SU-DHL-6 (cell line): ENCODE measurements around the gene CNN2.
A peak's percentile ranks its signal among the peaks of the same experiment; 100 is the strongest.

Experiments
- H2AFZ ChIP-seq: fragments of 200-600 bp; sonication (generic); 2 replicates; pipeline ENCODE4 v1.6.1; 2014; ENCODE audit warnings: low read depth, mild to moderate bottlenecking, moderate library complexity, mixed read lengths, antibody characterized with exemption, low read length; ENCODE audit not compliant: severe bottlenecking
- H3F3A ChIP-seq: fragments of 200-600 bp; shearing (Covaris generic); 2 replicates; pipeline ENCODE4 v1.6.0; 2016; ENCODE audit warnings: antibody characterized with exemption, mild to moderate bottlenecking; ENCODE audit not compliant: insufficient read depth
- H3K27ac ChIP-seq: fragments of 200-600 bp; sonication (generic); 2 replicates; pipeline ENCODE4 v1.5.1; 2016; ENCODE audit warnings: low read depth, mild to moderate bottlenecking, low read length, moderate library complexity, mixed read lengths
- H3K27me3 ChIP-seq: fragments of 200-600 bp; sonication (generic), shearing (Covaris generic); 2 replicates; pipeline ENCODE4 v1.6.0; 2014; ENCODE audit warnings: mild to moderate bottlenecking, low read length
- H3K36me3 ChIP-seq: fragments of 200-600 bp; sonication (generic); 2 replicates; pipeline ENCODE4 v1.6.1; 2014; ENCODE audit warnings: mild to moderate bottlenecking, low read length, mixed read lengths
- H3K4me2 ChIP-seq: fragments of 300-600, 200-600 bp; shearing (Covaris generic), sonication (generic); 2 replicates; pipeline ENCODE4 v1.6.0; 2014; ENCODE audit warnings: low read length, low read depth, mild to moderate bottlenecking; ENCODE audit not compliant: poor library complexity, severe bottlenecking
- H3K4me3 ChIP-seq: fragments of 200-600 bp; sonication (generic); 2 replicates; pipeline ENCODE4 v1.5.1; 2014; ENCODE audit warnings: antibody characterized with exemption, low read length, mild to moderate bottlenecking, mixed read lengths; ENCODE audit not compliant: insufficient read depth, poor library complexity, severe bottlenecking
- H3K79me2 ChIP-seq: fragments of 200-600 bp; sonication (generic); 2 replicates; pipeline ENCODE4 v1.6.1; 2014; ENCODE audit warnings: mild to moderate bottlenecking, low read length, moderate library complexity; ENCODE audit not compliant: insufficient read depth
- H3K9ac ChIP-seq: fragments of 200-600 bp; sonication (generic); 2 replicates; pipeline ENCODE4 v1.7.0; 2014; ENCODE audit warnings: mild to moderate bottlenecking, low read length
- H3K9me2 ChIP-seq: fragments of 200-600 bp; sonication (generic); replicated peaks from 2 replicates; pipeline ENCODE4 v1.6.1; 2014; ENCODE audit warnings: low read length; ENCODE audit not compliant: insufficient read depth
- H3K9me3 ChIP-seq: fragments of 200-600 bp; sonication (generic); 2 replicates; pipeline ENCODE4 v1.6.1; 2014; ENCODE audit warnings: low read length, mixed read lengths; ENCODE audit not compliant: insufficient read depth
- H4K20me1 ChIP-seq: fragments of 200-600 bp; sonication (generic); 2 replicates; pipeline ENCODE4 v1.6.1; 2014; ENCODE audit warnings: low read depth, mild to moderate bottlenecking, antibody characterized with exemption, low read length, moderate library complexity, mixed read lengths
- CTCF ChIP-seq: fragments of 200-600 bp; sonication (generic); IDR thresholded peaks from one replicate; pipeline ENCODE4 v1.5.1; 2017; ENCODE audit warnings: antibody characterized with exemption, mild to moderate bottlenecking, low read length, moderate library complexity; ENCODE audit not compliant: insufficient read depth, poor library complexity, severe bottlenecking
- EZH2phosphoT487 ChIP-seq: fragments of 200-600 bp; sonication (generic), shearing (Covaris generic); conservative IDR thresholded peaks from 2 replicates; pipeline ENCODE4 v1.6.1; 2018; ENCODE audit warnings: mild to moderate bottlenecking, antibody characterized with exemption, low read length, moderate library complexity, mixed read lengths

The CNN2 gene

GRCh38 chr19:1027650-1028061, 1.2 kb downstream of the CNN2 start:
- peak overlapping the region; percentile 95 for H3K9ac ChIP-seq
- H3F3A ChIP-seq = peaks cover 13% of the 10 kb centered on the region
- TF ChIP-seq EZH2phosphoT487 (no peak), CTCF (no peak)
- peak overlapping the region; percentile 86 for H3K27ac ChIP-seq
- H2AFZ ChIP-seq = no peak overlapping the region
- H3K9me3 ChIP-seq = no peaks in the 10 kb centered on the region
- H3K9me2 ChIP-seq = no peaks in the 10 kb centered on the region
- H4K20me1 ChIP-seq = no peaks in the 10 kb centered on the region
- H3K79me2 ChIP-seq = peaks cover 42% of the 10 kb centered on the region
- H3K27me3 ChIP-seq = no peaks in the 10 kb centered on the region
- H3K4me2 ChIP-seq = peak overlapping the region; percentile 92
- H3K4me3 ChIP-seq = peak overlapping the region; percentile 74
- no peaks in the 10 kb centered on the region; the same call in 1 of the 2 replicates for H3K36me3 ChIP-seq

- peak overlapping the region; percentile 92 for H3K4me2 ChIP-seq
- no peaks in the 10 kb centered on the region for H4K20me1 ChIP-seq
- peaks cover 42% of the 10 kb centered on the region for H3K79me2 ChIP-seq
- no peaks in the 10 kb centered on the region for H3K9me3 ChIP-seq
- no peaks in the 10 kb centered on the region for H3K9me2 ChIP-seq
- H3K9ac ChIP-seq = peak overlapping the region; percentile 95
- no peak overlapping the region for H2AFZ ChIP-seq
- TF ChIP-seq CTCF (no peak), EZH2phosphoT487 (no peak)
- H3K36me3 ChIP-seq = no peaks in the 10 kb centered on the region; the same call in 1 of the 2 replicates
- peak overlapping the region; percentile 86 for H3K27ac ChIP-seq
- H3F3A ChIP-seq = peaks cover 10% of the 10 kb centered on the region
- H3K4me3 ChIP-seq = peak overlapping the region; percentile 74
- no peaks in the 10 kb centered on the region for H3K27me3 ChIP-seq
Observed at GRCh38 chr19:1028062-1028926, 1.9 kb downstream of the CNN2 start.

DNA sequence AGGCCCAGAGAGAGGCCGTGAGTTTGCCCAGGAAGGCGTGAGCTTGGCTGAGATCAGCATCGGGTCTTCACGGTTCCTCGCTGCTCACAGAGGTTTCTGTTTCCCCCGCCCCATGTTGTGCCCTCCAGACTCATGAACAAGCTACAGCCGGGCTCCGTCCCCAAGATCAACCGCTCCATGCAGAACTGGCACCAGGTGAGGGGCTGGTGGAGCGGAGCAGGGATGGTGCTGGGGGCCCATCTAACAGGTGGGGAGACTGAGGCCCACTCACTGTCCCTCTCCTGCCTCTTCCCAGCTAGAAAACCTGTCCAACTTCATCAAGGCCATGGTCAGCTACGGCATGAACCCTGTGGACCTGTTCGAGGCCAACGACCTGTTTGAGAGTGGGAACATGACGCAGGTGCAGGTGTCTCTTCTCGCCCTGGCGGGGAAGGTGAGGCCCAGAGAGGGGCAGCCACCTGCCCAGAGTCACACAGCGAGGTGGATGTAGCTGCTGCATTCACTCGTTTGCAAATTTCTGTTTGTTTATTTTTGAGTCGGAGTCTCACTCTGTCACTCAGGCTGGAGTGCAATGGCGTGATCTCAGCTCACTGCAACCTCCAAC, 6.0 kb downstream of the CNN2 start:
- Histone ChIP-seq H3F3A (peaks cover 12% of the 10 kb centered on the region), H3K9me2 (no peaks in the 10 kb centered on the region), H3K4me2 (no peak overlapping the region), H4K20me1 (no peaks in the 10 kb centered on the region), H3K27ac (no peak overlapping the region), H3K4me3 (no peak overlapping the region), H3K36me3 (peaks cover 6% of the 10 kb centered on the region), H3K79me2 (peaks cover 32% of the 10 kb centered on the region), H3K27me3 (no peaks in the 10 kb centered on the region), H3K9me3 (no peaks in the 10 kb centered on the region), H2AFZ (no peak overlapping the region), H3K9ac (no peak overlapping the region)
- TF ChIP-seq CTCF (no peak), EZH2phosphoT487 (no peak)
